ENCODE measurements around the gene UAP1. TPM values are rescaled to one million over a fixed set of nuclear protein-coding genes. Genes with fewer than 3 reads are reported as not detected.

The UAP1 gene
- total RNA-seq, 3 donors from 2014 or later, result 123 to 190 (median 128) TPM

DNA sequence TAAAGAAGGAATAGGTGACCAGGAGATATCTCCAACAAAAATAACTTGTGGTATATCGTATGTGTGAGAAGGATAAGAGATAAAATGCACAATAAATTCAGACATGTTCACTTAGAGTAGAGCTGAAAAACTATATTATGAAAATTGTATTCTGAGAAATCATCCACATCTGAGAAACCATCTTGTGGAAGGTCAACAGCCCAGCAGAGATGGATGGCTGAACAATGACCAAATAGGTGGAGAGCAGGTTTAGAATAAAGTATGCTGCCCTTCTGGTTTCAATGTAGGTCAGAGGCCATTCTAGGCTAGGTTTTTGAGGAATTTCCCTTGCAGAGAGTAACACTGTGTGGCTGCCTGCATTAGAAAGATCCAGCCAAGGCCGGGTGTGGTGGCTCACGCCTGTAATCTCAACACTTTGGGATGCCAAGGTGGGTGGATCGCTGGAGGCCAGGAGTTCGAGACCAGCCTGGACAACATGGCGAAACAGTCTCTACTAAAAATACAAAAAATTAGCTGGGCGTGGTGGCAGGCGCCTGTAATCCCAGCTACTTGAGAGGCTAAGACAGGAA, 8.8 kb upstream of the UAP1 start:
- peak overlapping the region; percentile 64 to 84 for H3K27ac ChIP-seq
- no peak overlapping the region for H3K4me3 ChIP-seq
- DNase-seq (ENCODE audit: low spot score in 2 of 2), result no peak
- intact Hi-C loops (cut with DNase I; ENCODE audit: low total_unique reads), result no loop called here
- TF ChIP-seq CTCF (IDR thresholded peaks at IDR 0.05) (no peak), POLR2AphosphoS5 (IDR thresholded peaks at IDR 0.05) (no peak), POLR2A (IDR thresholded peaks at IDR 0.05) (no peak)
- no peaks in the 10 kb centered on the region for H3K9me3 ChIP-seq
- H3K36me3 ChIP-seq, result no peaks in the 10 kb centered on the region
- H3K4me1 ChIP-seq, result no peaks in the 10 kb centered on the region
- H3K27me3 ChIP-seq, result no peaks in the 10 kb centered on the region

- Histone ChIP-seq H3K4me3 (no peak overlapping the region), H3K36me3 (no peaks in the 10 kb centered on the region), H3K27ac (peak overlapping the region; percentile 44 to 75), H3K27me3 (no peaks in the 10 kb centered on the region), H3K9me3 (no peaks in the 10 kb centered on the region), H3K4me1 (no peaks in the 10 kb centered on the region)
- intact Hi-C loops (cut with DNase I; ENCODE audit: low total_unique reads), result no loop called here
- no peak for DNase-seq (ENCODE audit: low spot score in 2 of 2)
- no peak for TF ChIP-seq CTCF (IDR thresholded peaks at IDR 0.05)
- peak in 1 of 3 donors; percentile 17 for TF ChIP-seq POLR2AphosphoS5 (IDR thresholded peaks at IDR 0.05)
These were observed 7.3 kb upstream of the UAP1 start for GRCh38 chr1:162554258-162554657.

GRCh38 chr1:162557536-162557935, 4.0 kb upstream of the UAP1 start:
- DNase-seq (ENCODE audit: low spot score in 2 of 2), result no peak
- Histone ChIP-seq H3K27me3 (no peaks in the 10 kb centered on the region), H3K4me3 (no peak overlapping the region), H3K36me3 (no peaks in the 10 kb centered on the region), H3K4me1 (peaks cover 0 to 8% of the 10 kb centered on the region in 2 donors), H3K9me3 (no peaks in the 10 kb centered on the region), H3K27ac (no peak overlapping the region)
- TF ChIP-seq POLR2A (IDR thresholded peaks at IDR 0.05), result no peak
- intact Hi-C loops (cut with DNase I; ENCODE audit: low total_unique reads), result no loop called here

DNA sequence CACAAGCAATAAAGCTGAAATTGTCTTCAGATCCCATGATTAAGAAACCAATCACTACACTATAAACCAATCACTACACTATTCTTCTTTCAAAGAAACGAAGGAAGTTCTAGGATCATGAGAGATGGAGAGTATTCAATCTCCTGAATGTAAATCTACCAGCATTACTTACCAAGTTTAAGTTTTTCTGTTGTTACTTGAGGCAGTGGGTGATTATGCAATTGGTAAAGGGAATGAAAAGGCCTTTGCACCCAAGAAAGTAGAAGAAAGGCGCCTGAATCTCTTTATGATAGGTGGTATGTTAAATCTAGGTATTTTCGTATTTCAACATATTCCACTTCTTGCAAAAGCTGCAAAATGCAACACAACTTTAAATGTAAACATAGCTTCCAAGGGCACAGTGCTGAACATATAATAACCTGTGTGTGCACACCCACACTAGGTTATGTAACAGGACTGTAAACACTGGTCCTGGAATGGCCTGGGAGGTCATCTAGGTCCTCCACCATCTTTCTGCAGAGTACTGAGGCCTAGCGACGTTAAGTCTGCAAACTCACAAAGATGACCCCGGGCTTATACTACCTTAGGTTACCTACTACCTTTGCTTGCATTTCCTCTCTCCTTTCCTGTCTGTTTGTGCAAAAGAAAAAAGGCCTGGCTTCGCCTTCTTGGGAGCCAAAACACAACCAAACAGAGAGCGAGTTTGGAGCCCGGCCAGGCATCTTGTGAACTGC, 1.1 kb upstream of the UAP1 start:
- peak in 1 of 2 donors; percentile 78 for DNase-seq (ENCODE audit: low spot score in 2 of 2)
- intact Hi-C loops (cut with DNase I; ENCODE audit: low total_unique reads), result no loop called here

GRCh38 chr1:162561037-162561615, 396 bp upstream of the UAP1 start:
- peaks cover 0 to 23% of the 10 kb centered on the region in 2 donors for H3K4me1 ChIP-seq
- TF ChIP-seq POLR2A (IDR thresholded peaks at IDR 0.05) (peak; percentile 62), CTCF (IDR thresholded peaks at IDR 0.05) (no peak), POLR2AphosphoS5 (IDR thresholded peaks at IDR 0.05) (peak; percentile 89 to 90 (median 90))
- H3K27ac ChIP-seq, result peak overlapping the region; percentile 93 to 96
- H3K36me3 ChIP-seq, result no peaks in the 10 kb centered on the region
- peak overlapping the region; percentile 91 to 97 (median 96) for H3K4me3 ChIP-seq
- intact Hi-C loops (cut with DNase I; ENCODE audit: low total_unique reads), result no loop called here
- peak; percentile 97 for DNase-seq (ENCODE audit: low spot score in 2 of 2)
- H3K27me3 ChIP-seq, result no peaks in the 10 kb centered on the region
- H3K9me3 ChIP-seq, result no peaks in the 10 kb centered on the region

More for the DNA sequence above, 1.1 kb upstream of the UAP1 start:
- H3K4me1 ChIP-seq, result peaks cover 0 to 23% of the 10 kb centered on the region in 2 donors
- H3K9me3 ChIP-seq, result no peaks in the 10 kb centered on the region
- no peaks in the 10 kb centered on the region for H3K36me3 ChIP-seq
- no peaks in the 10 kb centered on the region for H3K27me3 ChIP-seq
- H3K4me3 ChIP-seq, result peak overlapping the region; percentile 91 to 97 (median 96)
- TF ChIP-seq POLR2A (IDR thresholded peaks at IDR 0.05), result no peak
- no peak for TF ChIP-seq CTCF (IDR thresholded peaks at IDR 0.05)
- TF ChIP-seq POLR2AphosphoS5 (IDR thresholded peaks at IDR 0.05), result no peak
- H3K27ac ChIP-seq, result peak overlapping the region; percentile 93 to 96
